Upper lobe of left lung (tissue), 4 donors: ENCODE data around the gene NACC2.

Experiments used
- POLR2A ChIP-seq, 4 donors: fragments of 450-650 bp; IDR thresholded peaks; one replicate each; pipeline ENCODE4 v1.5.1; 2016 to 2017; ENCODE audit warnings: antibody characterized with exemption in 4 of 4, mild to moderate bottlenecking in 2 of 4
- POLR2AphosphoS5 ChIP-seq, 2 donors: sonication (generic); formaldehyde crosslinking; IDR thresholded peaks; one replicate each; pipeline ENCODE4 v1.5.1; 2017; ENCODE audit warnings: antibody characterized with exemption in 2 of 2
- TF ChIP-seq, protein P1 (sequence below), 6 experiments: fragments of 450-650 bp in 4 of 6; fragments of 200-600 bp in 2 of 6; sonication (generic) in 2 of 6; IDR thresholded peaks; one replicate each; pipeline ENCODE4 v1.5.1; 2016 to 2019; ENCODE audit warnings: antibody characterized with exemption in 6 of 6

DNA sequence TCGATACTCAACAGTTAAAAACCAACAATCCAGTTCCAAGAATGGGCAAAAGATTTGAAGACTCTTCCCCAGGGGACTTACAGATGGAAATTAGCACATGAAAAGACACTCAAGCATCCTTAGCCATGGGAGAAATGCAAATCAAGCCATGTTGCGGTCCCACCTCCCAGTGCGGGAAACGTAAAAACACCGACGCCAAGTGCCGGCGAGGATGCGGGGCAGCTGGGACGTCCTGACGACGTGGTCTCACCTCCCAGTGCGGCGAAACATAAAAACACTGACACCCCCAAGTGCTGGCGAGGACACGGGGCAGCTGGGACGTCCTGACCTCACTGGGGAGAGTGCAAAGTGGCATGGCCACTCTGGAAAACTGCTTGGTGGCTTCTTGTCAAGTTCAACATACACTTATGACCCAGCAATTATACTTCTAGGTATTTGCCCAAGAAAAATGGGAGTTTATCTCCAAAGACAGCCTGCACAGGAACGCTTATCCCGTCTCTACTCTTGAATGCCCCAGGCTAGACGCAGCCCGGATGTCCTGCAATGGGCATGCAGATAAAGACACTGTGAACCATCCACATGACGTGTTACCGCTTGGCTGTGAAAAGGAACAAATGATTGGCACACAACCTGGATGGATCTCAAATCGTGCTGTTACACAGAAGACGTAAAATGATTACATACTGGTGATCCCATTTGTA is 73.8 kb downstream of the NACC2 start:
- TF ChIP-seq, protein P1, sequence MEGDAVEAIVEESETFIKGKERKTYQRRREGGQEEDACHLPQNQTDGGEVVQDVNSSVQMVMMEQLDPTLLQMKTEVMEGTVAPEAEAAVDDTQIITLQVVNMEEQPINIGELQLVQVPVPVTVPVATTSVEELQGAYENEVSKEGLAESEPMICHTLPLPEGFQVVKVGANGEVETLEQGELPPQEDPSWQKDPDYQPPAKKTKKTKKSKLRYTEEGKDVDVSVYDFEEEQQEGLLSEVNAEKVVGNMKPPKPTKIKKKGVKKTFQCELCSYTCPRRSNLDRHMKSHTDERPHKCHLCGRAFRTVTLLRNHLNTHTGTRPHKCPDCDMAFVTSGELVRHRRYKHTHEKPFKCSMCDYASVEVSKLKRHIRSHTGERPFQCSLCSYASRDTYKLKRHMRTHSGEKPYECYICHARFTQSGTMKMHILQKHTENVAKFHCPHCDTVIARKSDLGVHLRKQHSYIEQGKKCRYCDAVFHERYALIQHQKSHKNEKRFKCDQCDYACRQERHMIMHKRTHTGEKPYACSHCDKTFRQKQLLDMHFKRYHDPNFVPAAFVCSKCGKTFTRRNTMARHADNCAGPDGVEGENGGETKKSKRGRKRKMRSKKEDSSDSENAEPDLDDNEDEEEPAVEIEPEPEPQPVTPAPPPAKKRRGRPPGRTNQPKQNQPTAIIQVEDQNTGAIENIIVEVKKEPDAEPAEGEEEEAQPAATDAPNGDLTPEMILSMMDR (IDR thresholded peaks at IDR 0.05) = no peak
- TF ChIP-seq POLR2AphosphoS5 (IDR thresholded peaks at IDR 0.05) = no peak
- TF ChIP-seq POLR2A (IDR thresholded peaks at IDR 0.05) = no peak
